GM21529 (cell line): ENCODE measurements around the gene CAMKK2.
"Not testable (repeated sequence)": the region's sequence is repeated elsewhere in the genome, so short reads cannot be mapped to it uniquely, and the experiment has no call there.

Experiments
- ATAC-seq: cut with Tn5 transposase; IDR thresholded peaks from one replicate; pipeline ENCODE4 v1.9.1; 2021; ENCODE audit not compliant: unreplicated experiment

Gene CAMKK2

GRCh38 chr12:121226871-121227270 is 69.6 kb downstream of the CAMKK2 start:
- peak; percentile 10 for ATAC-seq

- no peak for ATAC-seq
These were observed 70.1 kb downstream of the CAMKK2 start for GRCh38 chr12:121226399-121226798.

- ATAC-seq = no peak
These were observed 71.9 kb downstream of the CAMKK2 start for GRCh38 chr12:121224591-121224990.

- no peak for ATAC-seq
These were observed 72.9 kb downstream of the CAMKK2 start for GRCh38 chr12:121223292-121224285.

GRCh38 chr12:121222847-121223246 is 73.7 kb downstream of the CAMKK2 start:
- ATAC-seq = no peak

- ATAC-seq = no peak
These were observed 77.0 kb downstream of the CAMKK2 start for GRCh38 chr12:121219353-121219986.

- no peak for ATAC-seq
These were observed 77.7 kb downstream of the CAMKK2 start for GRCh38 chr12:121218588-121219352.

- ATAC-seq = no peak
These were observed 78.7 kb downstream of the CAMKK2 start for GRCh38 chr12:121217761-121218160.

- ATAC-seq = no peak
These were observed 79.4 kb downstream of the CAMKK2 start for GRCh38 chr12:121217063-121217462.

GRCh38 chr12:121216102-121216501 is 80.4 kb downstream of the CAMKK2 start:
- ATAC-seq = no peak

- no peak for ATAC-seq
These were observed 81.4 kb downstream of the CAMKK2 start for GRCh38 chr12:121214855-121215745.

- ATAC-seq = no peak
These were observed 82.2 kb downstream of the CAMKK2 start for GRCh38 chr12:121214166-121214777.

GRCh38 chr12:121212875-121213274 is 83.6 kb downstream of the CAMKK2 start:
- ATAC-seq = no peak

- ATAC-seq = peak; percentile 84
These were observed 86.6 kb downstream of the CAMKK2 start, which contains the start of gene P2RX4 for GRCh38 chr12:121209624-121210572. Gene P2RX4 (plus strand): TSS chr12:121210129. CDS start chr12:121210165, 36 bp downstream.

- no peak for ATAC-seq
These were observed 87.3 kb downstream of the CAMKK2 start for GRCh38 chr12:121209221-121209620.

GRCh38 chr12:121208571-121208970 is 87.9 kb downstream of the CAMKK2 start:
- not testable (repeated sequence) for ATAC-seq

- no peak for ATAC-seq
These were observed 91.0 kb downstream of the CAMKK2 start for GRCh38 chr12:121205491-121205890.

- no peak for ATAC-seq
These were observed 93.0 kb downstream of the CAMKK2 start for GRCh38 chr12:121203482-121203881.
